ENCODE results near the gene MOB1A. TPM values are rescaled to one million over a fixed set of nuclear protein-coding genes. Genes with fewer than 3 reads are reported as not detected.
A peak's percentile ranks its signal among the peaks of the same experiment; 100 is the strongest.
"Not testable (repeated sequence)": the region's sequence is repeated elsewhere in the genome, so short reads cannot be mapped to it uniquely, and the experiment has no call there.

The MOB1A gene
- total RNA-seq, 1 donor from 2014 or later: 71.0 TPM

- peak; percentile 96 for DNase-seq
Measured at GRCh38 chr2:74198461-74199274, 20.0 kb upstream of the MOB1A start, which contains the start of gene MTHFD2. MTHFD2 (plus strand) TSS chr2:74198615; CDS start chr2:74198642, 27 bp downstream.

DNA sequence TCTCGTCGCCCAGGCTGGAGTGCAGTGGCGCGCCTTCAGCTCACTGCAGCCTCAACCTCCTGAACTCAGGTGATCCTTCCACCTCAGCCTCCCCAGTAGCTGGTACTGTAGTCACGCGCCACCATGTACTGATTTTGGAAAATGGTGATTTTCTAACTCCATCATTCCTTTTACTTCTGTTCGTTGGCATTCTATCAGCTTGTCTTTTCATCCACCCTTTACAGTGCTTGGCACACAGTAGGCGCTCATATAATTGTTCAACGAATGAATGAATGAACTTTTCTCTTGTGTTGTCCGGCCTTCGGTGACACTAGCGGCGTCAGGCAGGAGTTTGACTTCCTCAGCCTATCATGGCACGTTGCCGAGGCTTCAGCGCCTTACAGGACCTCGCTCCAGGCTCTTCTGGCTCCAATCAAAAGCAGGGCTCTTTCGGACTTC is 19.4 kb upstream of the MOB1A start:
- DNase-seq: no peak

- DNase-seq: no peak
Measured at GRCh38 chr2:74197049-74197448, 18.4 kb upstream of the MOB1A start.

DNA sequence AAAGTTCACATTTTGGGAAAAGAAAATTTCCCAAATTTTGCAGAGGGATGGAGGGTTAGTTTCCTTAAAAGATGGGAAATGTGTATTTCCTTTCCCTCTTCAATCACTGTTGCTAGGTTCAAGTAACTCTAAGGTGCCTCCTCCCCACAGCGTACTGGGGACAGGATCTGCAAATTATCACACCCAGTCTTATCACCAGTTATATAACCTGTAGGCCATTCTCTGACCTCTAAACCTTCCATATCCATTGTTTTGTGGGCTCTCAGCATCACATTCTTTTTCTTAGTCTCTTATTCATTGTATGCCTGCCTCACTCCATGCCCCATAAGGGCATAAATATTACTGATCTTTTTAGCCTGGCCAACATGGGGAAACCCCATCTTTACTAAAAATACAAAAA is 16.1 kb upstream of the MOB1A start:
- DNase-seq: no peak

DNA sequence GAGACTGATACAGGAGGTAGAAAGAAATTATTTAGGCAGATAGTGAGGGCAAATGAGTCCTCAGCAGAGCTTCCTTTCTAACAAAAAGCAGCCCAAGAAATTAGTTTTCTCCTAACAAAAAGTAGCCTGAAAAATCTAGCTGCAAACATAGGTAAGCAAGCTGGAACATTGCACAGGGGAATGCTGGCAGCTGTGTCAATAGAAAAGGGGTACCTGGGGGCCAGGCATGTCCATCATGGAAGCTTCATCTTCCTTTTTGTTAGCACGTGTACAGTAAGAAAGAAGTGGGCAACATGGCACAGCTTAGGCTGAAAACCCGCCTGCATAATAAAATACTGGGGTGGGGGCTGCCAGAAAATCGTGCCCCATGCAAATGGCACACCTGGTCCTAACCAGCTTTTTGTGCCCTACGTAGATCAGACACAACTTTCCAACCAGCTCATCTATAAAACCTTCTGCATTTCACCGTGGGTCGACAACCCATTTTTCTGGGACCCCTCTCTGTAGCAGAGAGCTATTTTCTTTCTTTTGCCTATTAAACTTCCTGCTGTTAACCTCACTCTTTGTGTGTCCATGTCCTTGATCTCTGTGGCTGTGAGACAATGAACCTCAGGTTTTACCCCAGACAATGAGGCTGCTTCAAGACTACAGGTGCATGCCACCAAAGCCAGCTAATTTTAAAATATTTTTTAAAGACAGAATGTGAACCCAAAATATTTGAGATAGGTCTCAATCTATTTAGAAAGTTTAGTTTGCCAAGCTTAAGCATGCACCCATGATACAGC is 13.1 kb upstream of the MOB1A start:
- peak; percentile 5 for DNase-seq

- DNase-seq: no peak
Measured at GRCh38 chr2:74188696-74189095, 10.0 kb upstream of the MOB1A start.

DNA sequence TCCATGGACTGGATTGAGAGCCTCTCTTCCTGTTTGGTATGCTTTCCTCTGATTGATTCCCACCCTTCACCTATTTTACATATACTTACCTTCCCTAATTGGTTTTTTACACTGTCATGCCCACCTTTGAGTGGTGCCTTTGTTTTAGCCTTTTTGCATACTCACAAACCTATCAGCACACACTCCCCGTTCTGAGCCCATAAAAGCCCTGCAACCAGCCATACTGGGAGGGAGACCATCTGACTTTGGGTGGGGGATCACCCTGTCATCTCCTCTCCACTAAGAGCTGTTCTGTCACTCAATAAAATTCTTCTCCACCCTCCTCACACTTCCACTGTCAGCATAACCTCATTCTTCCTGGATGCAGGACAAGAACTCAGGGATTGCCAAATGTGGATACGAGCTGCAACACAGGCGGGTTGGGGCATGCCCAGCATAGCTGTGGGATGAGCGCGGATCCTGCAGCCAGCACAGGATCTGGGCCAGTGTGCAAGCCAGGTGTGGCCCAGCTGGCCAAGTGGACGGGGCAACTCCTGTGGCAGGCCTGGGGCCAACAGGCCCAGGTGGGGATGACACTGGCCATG is 9.4 kb upstream of the MOB1A start:
- DNase-seq: peak; percentile 34

DNA sequence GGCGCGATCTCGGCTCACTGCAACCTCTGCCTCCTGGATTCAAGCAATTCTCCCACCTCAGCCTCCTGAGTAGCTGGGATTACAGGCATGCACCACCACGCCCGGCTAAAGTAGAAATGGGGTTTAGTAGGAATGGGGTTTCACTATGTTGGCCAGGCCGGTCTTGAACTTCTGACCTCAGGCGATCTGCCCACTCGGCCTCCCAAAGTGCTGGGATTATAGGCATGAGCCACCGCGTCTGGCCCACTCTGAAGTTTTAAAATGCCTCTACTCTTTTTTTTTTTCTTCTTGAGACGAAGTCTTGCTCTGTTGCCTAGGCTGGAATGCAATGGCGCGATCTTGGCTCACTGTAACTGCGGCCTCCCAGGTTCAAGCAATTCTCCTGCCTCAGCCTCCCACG is 8.0 kb upstream of the MOB1A start:
- DNase-seq: not testable (repeated sequence)

GRCh38 chr2:74186038-74186437 is 7.4 kb upstream of the MOB1A start:
- DNase-seq: no peak

GRCh38 chr2:74183878-74184277 is 5.2 kb upstream of the MOB1A start:
- DNase-seq: no peak

- peak; percentile 28 for DNase-seq
Measured at GRCh38 chr2:74181739-74182138, 3.1 kb upstream of the MOB1A start.

GRCh38 chr2:74179063-74179865 is 585 bp upstream of the MOB1A start:
- DNase-seq: no peak

DNA sequence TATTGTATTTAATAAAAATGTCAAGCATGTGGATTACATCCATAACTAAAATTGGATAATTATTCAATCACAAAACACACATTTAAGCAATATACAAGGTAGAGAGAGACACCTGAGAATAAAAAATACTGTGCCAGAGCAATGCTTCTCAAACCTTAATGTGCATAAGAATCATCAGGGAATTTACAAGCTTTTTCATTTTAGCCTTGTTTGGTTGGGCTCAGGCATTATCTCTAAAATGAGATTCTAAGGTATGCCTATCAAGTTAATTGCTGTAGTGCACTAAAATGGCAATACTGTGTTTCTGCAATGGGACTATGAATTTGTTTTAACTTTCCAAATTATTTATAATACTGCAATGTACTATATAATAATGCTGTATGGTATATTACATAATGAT is 983 bp downstream of the MOB1A start:
- no peak for DNase-seq

DNA sequence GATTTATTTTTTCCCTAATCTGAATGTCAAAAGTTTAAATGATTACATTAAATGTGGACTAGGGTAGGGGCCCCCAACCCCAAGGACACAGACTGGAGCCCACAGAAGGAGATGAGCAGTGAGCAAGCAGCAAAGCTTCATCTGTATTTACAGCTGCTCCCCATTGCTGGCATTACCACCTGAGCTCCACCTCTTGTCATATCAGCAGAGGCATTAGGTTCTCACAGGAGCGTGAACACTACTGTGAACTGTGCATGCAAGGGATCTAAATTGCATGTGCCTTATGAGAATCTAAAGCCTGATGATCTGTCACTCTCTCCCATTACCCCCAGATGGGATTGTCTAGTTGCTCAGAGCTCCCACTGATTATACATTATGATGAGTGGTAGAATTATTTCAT is 3.8 kb downstream of the MOB1A start:
- no peak for DNase-seq

DNA sequence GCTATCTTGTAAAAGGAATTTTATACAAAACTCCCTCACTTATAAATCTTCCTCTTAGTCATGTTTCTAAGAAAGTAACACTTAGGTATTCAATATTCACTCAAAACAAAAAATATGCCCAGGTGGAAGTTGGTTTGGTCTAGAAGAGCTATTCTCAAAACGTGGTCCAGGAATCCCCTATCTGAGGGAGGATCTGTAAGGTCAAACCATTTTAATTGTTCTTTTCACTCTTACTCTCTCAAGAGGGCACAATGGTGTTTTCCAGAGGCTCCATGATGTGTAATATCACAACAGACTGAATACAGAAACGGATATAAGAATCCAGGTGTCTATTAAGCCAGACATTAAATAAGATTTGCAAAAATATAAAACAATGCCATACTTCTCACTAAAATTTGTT is 9.9 kb downstream of the MOB1A start:
- DNase-seq: no peak

DNA sequence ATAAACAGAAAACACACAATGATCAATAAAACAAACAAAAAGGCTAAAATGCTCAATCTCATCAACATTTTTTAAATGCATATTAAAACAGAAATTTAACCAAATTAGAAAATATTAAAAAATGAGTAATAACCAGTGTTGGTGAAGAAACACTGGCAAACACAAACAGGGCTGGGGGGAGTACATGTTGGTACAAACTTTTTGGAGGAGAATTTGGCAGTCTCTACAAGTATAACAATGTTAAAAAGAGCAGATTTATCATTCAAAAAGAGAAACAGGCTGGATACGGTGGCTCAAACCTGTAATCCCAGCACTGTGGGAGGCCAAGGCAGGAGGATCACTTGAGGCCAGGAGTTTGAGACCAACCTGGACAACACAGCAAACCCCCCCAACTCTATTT is 13.9 kb downstream of the MOB1A start:
- no peak for DNase-seq

GRCh38 chr2:74162951-74163350 is 15.7 kb downstream of the MOB1A start:
- DNase-seq: no peak

GRCh38 chr2:74155830-74156229 is 22.8 kb downstream of the MOB1A start:
- no peak for DNase-seq

GRCh38 chr2:74152954-74153353 is 25.7 kb downstream of the MOB1A start:
- DNase-seq: no peak

GRCh38 chr2:74149570-74150319 is 28.9 kb downstream of the MOB1A start:
- DNase-seq: no peak

GRCh38 chr2:74149247-74149525 is 29.5 kb downstream of the MOB1A start:
- no peak for DNase-seq

Data from tongue (tissue), 2 donors.